ENCODE results near the gene NPHS1.

Gene NPHS1

DNA sequence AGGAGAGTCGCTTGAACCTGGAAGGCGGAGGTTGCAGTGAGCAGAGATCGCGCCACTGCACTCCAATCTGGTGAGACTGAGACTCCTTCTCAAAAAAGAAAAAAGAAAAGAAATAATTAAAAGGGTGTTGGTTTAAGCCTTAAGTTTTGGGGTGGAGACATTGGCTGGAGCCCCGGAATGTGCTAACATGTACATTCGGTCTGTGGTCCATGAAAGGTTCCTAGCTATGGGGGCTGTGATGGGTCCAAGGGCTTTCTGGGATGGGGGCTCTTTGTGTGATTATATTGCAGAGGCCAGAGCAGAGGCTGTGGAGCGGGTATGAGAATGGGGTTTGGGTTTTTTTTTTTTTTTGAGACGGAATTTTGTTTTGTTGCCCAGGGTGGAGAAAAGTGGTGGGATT is 33.6 kb upstream of the NPHS1 start:
- no peak overlapping the region for H3K4me3 ChIP-seq (ENCODE audit: low read depth, low read length)
- TF ChIP-seq, protein P1, sequence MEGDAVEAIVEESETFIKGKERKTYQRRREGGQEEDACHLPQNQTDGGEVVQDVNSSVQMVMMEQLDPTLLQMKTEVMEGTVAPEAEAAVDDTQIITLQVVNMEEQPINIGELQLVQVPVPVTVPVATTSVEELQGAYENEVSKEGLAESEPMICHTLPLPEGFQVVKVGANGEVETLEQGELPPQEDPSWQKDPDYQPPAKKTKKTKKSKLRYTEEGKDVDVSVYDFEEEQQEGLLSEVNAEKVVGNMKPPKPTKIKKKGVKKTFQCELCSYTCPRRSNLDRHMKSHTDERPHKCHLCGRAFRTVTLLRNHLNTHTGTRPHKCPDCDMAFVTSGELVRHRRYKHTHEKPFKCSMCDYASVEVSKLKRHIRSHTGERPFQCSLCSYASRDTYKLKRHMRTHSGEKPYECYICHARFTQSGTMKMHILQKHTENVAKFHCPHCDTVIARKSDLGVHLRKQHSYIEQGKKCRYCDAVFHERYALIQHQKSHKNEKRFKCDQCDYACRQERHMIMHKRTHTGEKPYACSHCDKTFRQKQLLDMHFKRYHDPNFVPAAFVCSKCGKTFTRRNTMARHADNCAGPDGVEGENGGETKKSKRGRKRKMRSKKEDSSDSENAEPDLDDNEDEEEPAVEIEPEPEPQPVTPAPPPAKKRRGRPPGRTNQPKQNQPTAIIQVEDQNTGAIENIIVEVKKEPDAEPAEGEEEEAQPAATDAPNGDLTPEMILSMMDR (IDR thresholded peaks at IDR 0.05; ENCODE audit: low read depth, low read length), result no peak

DNA sequence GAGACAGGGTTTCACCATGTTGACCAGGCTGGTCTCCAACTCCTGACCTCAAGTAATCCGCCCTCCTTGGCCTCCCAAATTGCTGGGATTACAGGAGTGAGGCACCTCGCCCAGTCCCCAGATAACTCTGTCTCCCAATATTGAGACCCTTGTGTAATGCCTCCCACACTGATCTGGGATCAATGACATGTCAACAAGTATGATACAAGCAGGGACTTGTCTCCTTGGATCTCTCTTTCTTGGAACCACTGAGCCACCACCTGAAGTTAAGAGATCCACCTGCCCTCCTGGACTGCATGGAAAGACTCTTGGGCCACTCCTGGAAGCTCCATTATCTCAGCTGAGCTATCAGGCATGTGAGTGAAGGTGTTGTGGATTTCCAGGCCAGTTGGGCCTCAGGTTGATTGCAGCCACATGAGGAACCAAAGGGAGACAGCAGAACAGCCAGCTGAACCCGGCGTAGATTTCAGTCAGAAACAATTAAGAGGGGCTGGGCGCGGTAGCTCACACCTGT is 33.0 kb upstream of the NPHS1 start:
- H3K4me3 ChIP-seq (ENCODE audit: low read depth, low read length), result no peak overlapping the region
- TF ChIP-seq, protein P1 (IDR thresholded peaks at IDR 0.05; ENCODE audit: low read depth, low read length), result no peak

DNA sequence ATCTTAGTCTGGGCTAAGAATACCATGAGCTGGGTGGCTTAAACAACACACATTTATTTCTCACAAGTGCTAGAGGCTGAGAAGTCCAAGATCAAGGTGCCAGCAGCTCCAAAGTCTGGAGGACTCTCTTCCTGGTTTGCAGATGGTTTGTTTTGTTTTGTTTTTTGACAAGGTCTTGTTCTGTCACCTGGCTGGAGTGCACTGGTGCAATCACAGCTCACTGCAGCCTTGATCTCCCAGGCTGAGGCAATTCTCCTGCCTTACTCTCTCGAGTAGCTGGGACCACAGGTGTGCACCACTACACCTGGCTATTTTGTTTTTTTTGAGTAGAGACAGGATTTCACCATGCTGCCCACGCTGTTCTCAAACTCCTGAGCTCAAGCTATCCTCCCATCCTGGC is 31.6 kb upstream of the NPHS1 start:
- TF ChIP-seq, protein P1 (IDR thresholded peaks at IDR 0.05; ENCODE audit: low read depth, low read length), result no peak
- H3K4me3 ChIP-seq (ENCODE audit: low read depth, low read length), result no peak overlapping the region

DNA sequence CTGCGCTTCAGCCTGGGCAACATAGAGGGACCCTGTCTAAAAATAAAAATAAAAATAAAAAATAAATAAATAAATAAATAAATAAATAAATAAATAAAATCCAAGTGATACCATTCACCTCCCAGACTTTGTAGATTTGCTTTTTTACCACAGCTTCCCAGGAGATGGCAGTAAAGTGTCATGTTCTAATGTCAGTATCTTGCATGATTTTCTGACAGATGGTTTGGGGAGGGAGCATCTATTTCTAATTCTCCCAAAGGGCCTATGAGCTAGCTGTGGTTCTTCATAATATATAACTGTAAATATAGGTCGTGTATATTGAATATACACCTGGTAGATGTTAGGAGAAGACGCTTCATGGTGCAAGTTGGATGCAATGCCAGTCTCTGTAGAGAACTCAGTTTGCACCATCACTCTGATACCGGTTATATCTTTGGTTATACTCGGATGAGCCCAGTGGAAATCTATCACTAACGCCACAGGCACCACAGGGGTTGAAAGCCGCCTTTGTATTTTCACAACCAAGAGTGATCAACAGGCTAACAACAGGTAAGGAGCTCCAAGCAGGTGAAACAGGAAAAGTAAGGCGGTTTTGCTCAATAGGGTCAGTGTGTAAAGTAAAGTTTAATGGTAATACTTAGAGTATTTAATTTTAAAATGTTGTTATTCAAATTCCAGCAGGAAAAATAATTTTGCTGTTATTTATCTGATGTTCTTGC is 30.0 kb upstream of the NPHS1 start:
- TF ChIP-seq, protein P1 (IDR thresholded peaks at IDR 0.05; ENCODE audit: low read depth, low read length), result no peak
- no peak overlapping the region for H3K4me3 ChIP-seq (ENCODE audit: low read depth, low read length)

DNA sequence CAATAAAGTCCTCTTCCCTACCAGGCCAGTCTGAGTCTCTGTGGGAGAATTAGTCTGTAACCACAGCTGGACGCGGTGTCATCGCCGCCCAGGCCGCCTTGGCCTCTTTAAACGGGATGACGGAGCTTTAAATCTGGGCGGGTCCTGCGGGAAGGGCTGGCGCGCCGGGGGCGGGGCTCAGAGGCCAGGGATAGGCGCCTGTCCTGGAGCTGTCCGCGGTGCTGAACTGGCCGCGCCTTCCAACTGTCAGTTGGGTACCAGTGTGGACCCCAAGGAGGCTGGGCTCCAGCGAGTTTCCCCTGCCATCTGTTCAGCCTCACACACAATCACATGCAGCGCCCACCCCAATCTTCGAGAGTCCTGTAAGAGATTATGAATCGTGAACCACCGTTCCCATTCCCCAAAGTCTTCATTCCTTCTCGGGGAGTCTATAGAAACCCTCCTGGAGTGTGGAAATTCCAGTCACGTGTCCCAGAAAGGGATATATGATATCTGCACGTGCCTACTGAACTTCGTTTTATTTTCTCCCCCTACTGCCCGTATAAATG is 27.5 kb upstream of the NPHS1 start:
- H3K4me3 ChIP-seq (ENCODE audit: low read depth, low read length), result no peak overlapping the region
- TF ChIP-seq, protein P1 (IDR thresholded peaks at IDR 0.05; ENCODE audit: low read depth, low read length), result no peak

DNA sequence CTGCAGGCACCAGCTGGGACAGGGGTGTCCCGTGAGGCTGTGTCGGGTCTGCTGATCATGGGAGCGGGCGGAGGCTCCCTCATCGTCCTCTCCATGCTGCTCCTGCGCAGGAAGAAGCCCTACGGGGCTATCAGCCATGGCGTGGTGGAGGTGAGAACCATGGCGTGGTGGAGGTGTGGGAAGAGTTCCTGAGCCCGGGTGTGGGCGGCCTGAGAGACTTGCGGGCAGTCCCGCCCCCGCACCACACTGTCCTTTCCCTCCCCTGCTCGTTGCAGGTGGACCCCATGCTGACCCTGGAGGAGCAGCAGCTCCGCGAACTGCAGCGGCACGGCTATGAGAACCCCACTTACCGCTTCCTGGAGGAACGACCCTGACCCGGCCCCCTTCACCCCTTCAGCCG is 26.8 kb upstream of the NPHS1 start:
- H3K4me3 ChIP-seq (ENCODE audit: low read depth, low read length), result no peak overlapping the region
- TF ChIP-seq, protein P1 (IDR thresholded peaks at IDR 0.05; ENCODE audit: low read depth, low read length), result no peak

DNA sequence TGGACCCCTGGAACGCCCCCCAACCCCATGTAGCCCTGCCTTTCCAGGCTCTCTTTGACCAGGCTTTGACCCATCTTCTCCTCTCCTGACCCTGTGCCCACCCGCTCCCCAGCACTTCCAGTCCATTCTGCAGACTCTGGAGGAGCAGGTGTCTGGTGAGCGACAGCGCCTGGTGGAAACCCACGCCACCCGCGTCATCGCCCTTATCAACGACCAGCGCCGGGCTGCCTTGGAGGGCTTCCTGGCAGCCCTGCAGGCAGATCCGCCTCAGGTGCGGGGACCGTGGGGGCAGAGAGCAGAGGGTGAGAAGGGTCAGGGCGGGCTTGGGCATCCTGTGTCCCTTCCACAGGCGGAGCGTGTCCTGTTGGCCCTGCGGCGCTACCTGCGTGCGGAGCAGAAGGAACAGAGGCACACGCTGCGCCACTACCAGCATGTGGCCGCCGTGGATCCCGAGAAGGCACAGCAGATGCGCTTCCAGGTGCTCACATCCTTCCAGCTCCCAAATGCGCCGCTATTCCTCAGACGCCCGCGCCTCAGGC is 22.2 kb upstream of the NPHS1 start:
- H3K4me3 ChIP-seq (ENCODE audit: low read depth, low read length), result no peak overlapping the region
- TF ChIP-seq, protein P1 (IDR thresholded peaks at IDR 0.05; ENCODE audit: low read depth, low read length), result no peak
